ENCODE results near the gene DOC2A.
"Not testable (repeated sequence)": the region's sequence is repeated elsewhere in the genome, so short reads cannot be mapped to it uniquely, and the experiment has no call there.

Gene DOC2A

DNA sequence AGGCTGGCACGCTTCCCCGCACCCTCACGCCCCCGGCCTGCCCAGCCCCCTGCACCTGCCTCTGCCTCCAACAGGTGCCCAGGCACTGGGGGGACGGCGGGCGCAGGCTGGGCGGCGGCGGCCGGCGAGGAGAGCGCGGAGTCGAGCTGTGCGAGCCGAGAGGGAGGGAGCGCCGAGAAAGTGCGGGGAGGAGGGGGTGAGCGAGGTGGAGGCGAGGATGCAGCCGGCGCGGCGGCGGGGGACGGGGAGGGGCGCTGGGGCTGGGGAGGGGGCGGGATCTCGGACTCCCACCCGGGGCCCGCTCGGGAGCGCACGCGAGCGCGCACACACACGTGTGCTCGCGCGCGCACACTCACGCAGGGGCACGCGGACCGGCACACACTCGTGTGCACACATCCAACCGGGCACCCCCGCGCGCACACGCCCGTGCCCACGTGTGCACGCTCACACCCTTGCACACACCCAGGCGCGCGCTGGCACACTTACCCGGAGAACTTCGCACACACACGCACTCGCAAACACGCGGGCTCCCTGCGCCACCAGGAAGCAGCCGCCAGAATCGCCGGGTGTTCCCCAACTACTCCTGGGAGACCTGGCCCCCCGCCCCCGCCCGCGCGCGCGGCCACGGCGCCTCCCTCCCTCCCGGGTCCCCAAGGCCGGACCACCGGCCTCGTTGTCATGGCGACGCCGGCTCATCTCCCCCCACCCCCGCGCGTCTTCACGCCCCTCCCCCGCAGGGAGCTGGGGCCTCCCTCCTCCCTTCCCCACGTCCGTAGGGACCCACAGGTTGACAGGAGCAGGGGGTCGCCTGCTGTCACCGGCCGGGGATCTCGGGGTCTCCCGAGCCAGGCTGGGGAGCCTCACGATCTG, at the start of gene DOC2A:
DOC2A (minus strand) TSS at position 184 of the 870 bp plus-strand sequence. CDS start 805 bp downstream, outside the sequence.
- DNase-seq (ENCODE audit: low read depth): no peak

DNA sequence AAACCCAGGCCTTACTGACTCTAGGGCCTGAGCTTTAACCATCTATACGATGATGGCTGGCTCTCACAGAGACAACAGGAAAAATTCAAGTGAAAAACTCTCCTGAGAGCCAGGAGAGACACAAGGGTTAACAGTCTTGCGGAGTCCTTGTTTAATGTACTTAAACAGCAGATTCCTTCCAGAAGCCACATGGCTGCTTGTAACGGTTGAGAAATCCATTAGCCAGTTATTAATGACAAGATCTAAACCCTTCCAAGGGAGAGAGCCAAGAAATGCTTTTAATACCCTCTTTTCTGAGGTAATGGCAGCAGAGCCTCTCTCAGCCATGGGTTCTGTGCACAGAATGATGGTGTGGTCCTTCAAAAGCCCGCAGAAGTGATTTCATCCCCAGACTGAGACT, 49.5 kb upstream of the DOC2A start:
- DNase-seq (ENCODE audit: low read depth): no peak

DNA sequence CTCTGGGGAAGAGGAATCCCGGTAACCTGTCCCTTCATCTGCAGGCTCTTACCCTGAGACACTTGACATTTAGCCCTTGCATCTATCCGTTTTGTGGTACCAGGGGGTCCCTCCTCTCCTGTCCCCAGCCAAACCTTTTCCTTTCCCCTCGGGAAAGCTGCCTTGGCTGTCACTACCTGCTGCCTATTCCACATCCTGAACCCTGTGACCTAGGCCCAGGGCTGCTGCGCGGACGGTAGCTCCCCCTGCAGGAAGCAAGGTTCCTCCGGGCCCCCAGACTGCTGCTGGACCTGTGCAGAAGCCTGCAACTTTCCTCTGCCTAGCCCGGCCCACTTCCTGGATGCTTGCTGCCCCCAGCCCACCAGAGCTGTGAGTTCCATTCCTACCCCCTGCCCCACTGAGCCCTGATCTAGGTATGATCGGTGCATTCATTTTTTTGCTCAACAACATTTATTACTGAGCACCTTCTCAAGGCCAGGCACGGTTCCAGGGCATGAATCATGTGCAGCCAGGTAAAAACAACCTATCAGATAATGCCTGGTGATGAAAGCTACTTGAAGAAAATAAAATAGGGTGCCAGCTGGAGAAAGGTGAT, 44.2 kb upstream of the DOC2A start:
- peak; percentile 31 for DNase-seq (ENCODE audit: low read depth)

DNA sequence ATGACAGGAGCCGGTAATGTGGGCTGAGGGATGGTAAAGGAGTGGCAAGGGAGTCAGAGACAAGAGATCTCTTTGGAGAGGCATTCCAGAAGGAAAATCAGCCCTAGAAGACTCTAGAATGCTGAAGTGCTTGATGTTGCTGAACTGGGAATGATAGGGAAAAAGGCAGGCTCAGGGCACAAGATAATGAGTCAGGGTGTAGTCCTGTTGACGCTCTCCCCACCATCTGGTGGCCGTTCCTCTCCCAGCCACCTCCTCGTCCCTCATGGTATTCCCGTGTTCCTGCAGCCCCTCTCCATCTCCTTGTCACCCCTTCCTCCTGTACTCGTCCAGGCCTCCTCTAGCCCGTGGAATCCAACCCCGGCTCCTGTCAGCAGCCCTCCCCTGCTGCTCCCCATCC, 43.6 kb upstream of the DOC2A start:
- DNase-seq (ENCODE audit: low read depth): no peak

DNA sequence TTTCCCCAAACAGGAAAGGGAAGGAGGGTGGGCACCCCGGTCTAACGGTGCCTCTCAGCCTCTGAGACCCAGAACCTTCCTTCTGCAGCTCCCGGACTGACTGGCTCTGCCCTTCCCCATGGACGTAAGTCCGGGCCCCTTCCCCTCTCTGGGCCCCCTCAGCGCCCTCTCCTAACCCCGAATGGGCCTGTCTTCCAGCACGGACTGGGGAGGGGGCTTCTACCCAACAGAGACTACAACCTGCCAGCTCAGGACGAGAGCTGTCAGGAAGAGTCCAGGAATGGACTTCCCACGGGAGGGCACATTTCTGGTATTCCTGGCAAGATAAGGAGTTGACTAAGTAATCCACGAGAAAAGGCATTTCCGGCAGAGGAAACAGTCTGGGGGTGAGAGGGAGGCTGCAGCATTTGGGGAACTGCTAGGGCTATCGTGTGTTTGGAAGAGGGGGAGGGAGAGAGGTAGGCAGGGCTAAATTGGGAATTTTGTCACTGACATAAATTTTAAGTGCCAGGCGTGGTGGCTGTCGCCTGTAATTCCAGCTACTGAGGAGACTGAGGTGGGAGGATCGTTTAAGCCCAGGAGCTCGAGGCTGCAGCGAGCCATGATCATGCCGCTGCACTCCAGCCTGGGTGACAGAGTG, 42.7 kb upstream of the DOC2A start:
- DNase-seq (ENCODE audit: low read depth): no peak

DNA sequence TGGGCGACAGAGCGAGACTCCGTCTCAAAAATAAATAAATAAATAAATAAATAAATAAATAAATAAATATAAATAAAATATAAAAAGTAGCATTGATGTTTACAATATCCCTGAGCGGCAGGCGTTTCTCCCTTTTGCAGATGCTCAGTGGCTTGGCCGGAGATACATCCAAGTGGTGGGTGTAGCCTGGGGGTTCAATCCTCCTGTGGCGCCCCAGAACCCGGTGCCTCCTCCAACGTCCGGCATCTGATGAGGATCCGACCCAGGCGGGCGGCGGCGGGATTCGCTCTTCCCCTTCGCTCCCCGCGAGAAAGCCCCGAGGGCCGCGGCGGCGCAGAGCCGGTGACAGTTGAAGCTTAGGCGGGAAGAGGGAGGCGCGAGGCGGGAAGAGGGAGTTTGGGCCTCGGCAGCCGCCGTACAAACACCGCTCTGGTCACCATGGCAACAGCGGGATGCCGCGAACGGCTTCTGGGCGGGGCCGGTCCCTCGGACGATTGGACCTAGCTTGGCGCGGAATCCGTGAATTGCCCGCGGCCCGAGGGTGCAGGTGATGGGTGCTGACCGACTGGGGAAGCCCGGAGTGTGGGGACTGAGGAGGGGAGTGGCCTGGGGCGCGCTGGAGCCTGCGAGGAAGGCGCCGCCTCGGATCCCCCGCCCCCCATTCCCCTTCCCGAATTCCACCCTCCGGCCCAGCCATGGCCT, 42.0 kb upstream of the DOC2A start:
- peak; percentile 85 for DNase-seq (ENCODE audit: low read depth)

DNA sequence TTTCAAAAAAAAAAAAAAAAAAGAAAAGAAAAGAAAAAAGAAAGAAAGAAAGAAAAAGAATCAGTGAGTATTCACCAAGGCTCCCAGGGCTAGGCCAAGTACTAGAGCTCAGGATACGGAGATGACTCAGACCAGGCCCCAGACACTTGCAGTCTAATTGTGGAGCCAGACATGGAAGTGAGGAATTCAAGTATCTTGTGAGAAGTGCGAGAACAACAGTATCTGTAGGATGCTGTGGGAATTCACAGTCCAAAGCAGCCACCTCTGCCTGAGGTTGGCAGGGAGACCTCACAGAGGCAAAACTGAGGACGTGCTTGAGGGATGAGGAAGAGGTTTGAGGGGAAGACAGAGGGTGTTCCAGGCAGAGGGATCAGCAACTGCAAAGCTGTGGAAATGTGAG, 40.7 kb upstream of the DOC2A start:
- no peak for DNase-seq (ENCODE audit: low read depth)

DNA sequence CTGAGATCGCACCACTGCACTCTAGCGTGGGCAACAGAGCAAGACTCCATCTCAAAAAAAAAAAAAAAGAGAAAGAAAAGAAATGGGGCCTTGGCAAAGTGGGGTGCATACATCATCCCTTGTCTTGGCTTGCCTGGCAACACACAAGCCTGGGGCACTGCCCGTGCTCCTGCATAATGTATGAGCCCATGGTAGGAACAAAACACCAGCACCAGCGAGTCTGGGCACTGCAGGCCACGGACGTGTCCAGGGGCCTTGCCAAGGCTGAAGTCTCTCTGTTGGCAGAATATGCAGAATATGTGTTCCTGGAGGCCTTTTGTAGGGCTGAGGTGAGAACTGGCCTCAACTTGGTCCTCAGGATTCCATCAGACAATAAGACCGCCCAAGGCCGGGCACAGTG, 39.0 kb upstream of the DOC2A start:
- DNase-seq (ENCODE audit: low read depth): no peak

DNA sequence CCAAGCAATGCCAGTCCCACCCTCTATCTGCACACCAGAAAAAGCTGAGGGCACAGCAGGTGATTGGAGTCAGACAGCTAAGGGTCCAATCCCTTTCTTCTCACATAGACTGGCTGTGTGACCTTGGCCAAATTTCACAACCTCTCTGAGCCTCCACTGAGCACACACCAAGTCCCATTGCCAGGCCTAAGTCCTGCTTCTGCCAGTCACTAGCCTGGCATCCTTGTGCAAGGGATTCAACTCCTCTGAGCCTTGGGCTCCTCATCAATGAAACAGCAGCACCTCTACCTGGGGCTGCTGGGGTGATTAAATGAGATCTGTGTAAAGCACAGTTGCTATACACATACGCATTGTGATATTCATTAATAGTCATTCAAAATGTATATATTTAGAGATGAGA, 35.8 kb upstream of the DOC2A start:
- DNase-seq (ENCODE audit: low read depth): no peak

DNA sequence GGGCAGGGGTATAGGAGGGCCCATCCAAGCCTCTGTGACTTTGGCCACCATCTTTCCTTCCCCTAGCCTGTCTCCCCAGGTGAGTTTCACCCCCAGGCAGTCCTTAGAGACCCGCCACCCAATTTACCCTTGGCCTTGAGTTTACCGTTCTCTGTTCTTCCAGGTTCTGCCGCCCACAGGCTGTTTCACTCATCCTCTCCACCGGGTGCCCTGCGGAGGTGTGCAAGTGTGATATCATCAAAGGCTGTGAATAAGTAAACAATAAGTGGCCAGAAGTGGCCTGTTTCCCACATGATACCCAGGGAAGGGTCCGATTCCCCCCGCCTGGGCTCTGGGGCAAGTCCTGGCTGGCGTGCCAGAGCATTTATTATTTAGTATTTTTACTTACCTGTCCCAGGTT, 35.4 kb upstream of the DOC2A start:
- DNase-seq (ENCODE audit: low read depth): no peak

DNA sequence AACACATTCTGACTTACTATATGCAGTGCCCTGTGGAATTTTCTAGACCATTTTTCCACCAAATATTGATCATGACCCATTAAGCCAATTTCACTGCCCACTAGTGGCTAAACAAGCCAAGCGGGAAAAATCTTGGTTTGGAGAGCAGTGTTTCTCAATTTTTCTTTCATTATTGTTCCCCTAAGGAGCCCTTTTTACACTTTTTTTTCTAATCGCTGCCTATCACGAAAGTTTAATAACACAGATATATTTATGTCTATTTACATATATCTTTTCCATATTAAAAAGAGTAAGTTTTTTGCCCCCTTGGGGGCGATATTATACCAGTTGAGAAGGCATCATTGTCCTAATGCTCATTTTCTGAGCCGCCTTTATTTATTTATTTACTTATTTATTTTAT, 31.0 kb upstream of the DOC2A start:
- DNase-seq (ENCODE audit: low read depth): no peak

DNA sequence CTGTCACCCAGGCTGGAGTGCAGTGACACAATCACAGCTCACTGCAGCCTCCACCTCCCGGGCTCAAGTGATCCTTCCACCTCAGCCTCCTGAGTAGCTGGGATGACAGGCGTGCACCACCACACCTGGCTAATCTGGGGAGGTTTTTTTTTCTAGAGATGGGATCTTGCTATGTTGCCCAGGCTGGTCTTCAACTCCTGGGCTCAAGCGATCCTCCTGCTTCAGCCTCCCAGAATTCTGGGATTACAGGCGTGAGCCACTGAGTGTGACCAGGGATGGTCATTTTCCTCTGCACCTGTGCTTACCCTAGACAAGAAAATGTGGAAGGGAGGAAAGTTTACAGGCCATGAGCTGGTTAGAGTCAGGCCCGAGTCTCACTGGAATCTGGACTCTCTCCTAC, 29.9 kb upstream of the DOC2A start:
- not testable (repeated sequence) for DNase-seq (ENCODE audit: low read depth)

DNA sequence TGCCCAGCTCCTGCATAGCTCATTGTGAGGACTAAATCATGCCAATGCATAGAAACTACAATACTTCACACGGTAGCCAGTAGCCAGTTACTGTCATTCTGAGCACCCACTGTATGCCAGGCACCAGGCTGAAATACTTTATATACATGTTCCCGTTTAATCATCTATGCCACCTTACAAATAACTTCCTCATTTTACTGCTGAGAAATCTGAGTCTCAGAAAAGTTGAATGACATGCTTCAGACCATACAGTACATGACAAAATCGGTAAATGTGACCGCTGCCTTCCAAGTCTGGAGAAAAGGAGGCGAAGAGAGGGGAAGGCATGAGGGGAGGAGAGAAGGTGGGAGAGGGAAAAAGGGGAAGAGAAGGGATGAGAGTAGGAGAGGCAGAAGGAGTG, 29.4 kb upstream of the DOC2A start:
- DNase-seq (ENCODE audit: low read depth): no peak

DNA sequence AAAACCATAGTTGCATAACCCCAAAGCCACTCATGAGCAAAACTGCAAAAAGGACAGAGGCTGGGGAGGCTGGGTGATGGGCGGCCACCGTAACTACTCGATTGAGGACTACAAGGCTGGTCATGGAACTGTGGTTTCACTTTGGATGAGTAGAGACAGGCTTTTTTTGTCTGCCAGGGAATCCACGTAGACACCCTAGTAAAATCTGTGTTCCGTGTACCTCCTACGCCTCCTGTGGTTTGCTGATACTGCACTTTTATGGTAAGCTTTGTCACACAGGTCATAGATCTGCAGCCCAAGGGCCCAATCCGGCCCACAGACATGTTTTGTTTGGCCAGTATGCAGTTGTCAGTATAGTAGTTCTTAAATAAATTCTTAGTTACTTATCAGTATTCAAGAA, 22.4 kb upstream of the DOC2A start:
- no peak for DNase-seq (ENCODE audit: low read depth)

DNA sequence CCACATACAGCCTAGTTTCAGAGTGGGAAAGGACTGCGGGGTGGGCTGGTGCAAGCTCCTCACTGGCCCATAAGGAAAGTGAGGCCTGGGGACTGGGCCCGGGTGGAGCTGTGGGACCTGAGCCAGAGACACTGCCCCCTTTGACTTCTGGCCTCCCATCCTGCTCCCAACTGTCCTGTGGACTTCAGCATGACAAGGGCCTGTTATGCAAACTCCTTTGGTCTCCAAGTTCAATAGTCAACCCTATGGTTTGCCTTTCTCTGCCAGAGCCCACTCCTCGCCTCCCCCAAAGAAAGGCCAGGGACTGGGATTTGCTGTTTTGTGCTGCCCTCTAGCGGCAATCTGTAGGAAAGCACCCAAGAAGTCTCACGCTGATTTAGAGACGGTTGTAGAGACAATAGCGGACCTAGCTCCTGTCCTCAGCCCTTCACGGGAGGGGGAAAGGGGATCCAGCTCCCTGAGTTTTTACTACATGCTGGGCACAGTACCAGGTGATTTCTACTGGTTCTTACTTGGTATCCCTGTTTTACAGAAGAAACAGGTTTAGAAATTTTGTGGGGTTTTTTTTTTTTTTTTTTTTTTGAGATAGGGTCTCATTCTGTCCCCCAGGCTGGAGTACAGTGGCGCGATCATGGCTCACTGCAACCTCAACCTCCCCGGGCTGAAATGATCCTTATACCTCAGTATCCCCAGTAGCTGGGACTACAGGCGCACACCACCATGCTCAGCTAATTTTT, 21.4 kb upstream of the DOC2A start:
- DNase-seq (ENCODE audit: low read depth): peak; percentile 41

DNA sequence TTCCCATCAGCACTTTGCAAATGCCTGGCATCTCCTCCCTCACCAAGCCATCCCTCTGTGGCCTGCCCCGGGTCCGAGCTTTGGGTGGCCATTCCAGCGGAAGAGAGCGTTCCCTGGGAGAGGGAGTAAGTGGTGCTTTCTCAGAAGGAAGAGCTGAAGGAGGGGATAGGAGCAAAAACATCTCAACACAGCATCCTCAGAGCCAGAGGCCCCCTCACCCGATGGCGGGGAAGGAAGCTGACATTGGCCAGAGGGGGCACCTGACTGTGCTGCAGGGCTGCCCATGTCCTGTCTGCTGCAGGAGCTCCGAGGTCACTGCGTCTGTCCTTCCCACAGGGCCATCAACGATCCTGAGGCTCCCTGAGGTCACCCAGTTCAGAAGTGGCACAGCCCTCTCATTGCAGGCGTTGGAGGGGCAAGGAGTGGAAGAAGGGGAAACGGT, 20.7 kb upstream of the DOC2A start:
- DNase-seq (ENCODE audit: low read depth): no peak

DNA sequence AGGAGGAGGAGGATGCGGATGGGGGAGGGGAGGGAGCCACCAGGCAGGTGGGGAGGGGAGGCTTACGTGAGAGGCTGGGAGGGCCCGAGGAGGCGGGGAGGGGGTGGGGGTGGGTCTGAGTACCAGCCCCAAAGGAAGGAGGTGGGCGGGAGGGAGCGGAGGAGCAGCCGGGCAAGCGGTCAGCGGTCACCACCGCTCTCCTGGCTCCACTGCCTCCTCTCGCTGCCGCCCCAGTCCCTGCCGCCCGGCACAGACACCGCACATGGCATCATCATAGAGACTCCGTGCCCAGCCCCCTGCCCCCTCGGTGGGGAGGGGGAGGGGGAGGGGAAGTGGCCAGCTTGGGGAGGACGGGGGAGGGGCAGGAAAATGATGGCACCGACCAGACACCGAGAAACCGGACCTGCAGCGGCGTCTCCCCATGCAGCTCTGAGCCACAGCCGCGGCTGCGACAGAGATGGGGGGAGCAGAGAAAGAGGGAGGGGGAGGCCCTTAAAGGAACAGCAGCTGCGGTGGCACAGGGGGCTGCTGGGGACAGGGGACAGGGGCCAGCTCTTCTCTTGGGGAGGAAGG, 20.1 kb upstream of the DOC2A start, which contains the start of gene TLCD3B:
TLCD3B (minus strand) TSS at position 431 of the 573 bp plus-strand sequence. CDS start 744 bp downstream, outside the sequence.
- no peak for DNase-seq (ENCODE audit: low read depth)

DNA sequence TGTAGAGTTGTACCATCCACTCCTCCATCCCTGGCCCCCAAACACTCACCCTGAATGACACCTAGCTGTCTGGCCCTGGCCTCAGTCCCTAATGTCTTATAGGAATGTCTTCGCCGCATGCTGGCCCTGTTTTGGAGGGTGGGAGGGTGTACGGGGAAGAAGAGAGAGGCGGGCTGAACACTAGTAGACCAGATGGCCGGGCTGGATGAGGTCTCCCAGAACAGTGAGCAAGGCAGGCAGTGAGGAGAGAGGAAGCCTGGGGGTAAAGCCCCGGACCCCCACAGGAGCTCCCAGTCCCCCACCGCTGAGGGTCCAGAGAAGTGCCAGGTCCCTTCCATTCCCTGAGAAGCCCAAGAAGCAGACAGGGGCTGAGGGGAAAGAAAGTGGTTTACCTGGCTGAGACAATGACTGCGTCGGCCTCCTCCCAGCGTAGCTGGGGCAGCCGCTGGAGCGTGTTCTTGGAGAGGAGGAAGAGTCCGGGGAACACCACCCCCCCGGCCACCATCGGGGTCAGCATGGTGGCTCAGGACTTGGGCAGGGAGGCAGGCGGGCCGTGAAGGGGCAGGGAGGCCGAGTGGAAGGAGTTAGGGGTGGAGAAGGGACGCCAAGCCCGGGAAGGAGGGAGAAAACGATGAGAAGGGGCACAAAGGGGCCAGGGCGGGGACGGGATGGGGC, 19.3 kb upstream of the DOC2A start:
- DNase-seq (ENCODE audit: low read depth): no peak

DNA sequence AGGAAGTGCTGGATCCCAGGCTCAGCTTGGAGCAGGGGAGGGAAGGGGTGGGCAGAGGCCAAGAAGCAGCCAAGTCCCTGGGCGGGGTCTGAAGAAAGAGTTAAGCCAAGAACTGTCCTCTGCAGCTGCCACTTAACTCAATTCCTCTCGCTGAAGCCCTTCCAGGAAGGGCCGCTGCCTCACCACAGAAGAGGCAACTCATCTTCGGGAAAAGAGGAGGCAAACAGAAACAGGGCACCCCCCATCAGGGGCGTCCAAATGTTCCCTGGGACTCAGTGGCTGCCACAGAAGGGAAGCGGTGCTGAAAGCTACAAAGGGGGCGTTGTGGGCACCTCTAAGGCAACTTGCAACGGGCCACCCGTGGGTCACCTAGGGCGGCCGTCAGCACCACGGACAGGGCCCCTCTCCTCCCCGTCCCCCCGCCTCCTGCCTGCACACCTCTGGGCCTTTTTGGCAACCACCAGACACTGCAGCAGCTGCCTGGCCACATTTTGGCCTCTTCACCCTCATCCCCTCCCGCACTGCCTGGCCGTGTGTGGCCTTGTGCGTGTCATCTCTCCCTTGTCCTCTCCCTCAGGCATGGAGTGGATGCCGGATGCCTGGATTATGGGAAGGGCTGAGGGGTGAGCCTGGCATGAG, 17.7 kb upstream of the DOC2A start:
- no peak for DNase-seq (ENCODE audit: low read depth)

Data from activated T-helper 9 cell treated with anti-CD3 and anti-CD28 coated beads, Interleukin-2, amount 50 U/mL, for 16 hours (primary cell).